ENCODE measurements around the gene RAB26. TPM values are rescaled to one million over a fixed set of nuclear protein-coding genes. Genes with fewer than 3 reads are reported as not detected.

Gene RAB26
- total and polyA plus RNA-seq, 2 donors from 2014 or later, result 1.5 to 3.0 TPM

Small RNAs within 50 kb of the gene (microRNA-seq; reads per million reads assigned to microRNA genes)
- gene MIR3180-5 (not detected), gene MIR4516 (not detected), gene MIR6511B1 (not detected)

Other genes starting within 250 kb of the RAB26 start
- 0.19 TPM for gene HS3ST6, start 230.2 kb upstream of the RAB26 start, total RNA-seq
- gene HS3ST6, start 230.2 kb upstream of the RAB26 start, polyA plus RNA-seq (ENCODE audit: insufficient read depth, low read depth, low replicate concordance), result 0.73 TPM
- 32.0 TPM for gene MSRB1, start 205.4 kb upstream of the RAB26 start, total RNA-seq
- gene MSRB1, start 205.4 kb upstream of the RAB26 start, polyA plus RNA-seq (ENCODE audit: insufficient read depth, low read depth, low replicate concordance), result 189 TPM
- not detected for gene RPL3L, start 193.9 kb upstream of the RAB26 start, total RNA-seq
- not detected for gene RPL3L, start 193.9 kb upstream of the RAB26 start, polyA plus RNA-seq (ENCODE audit: insufficient read depth, low read depth, low replicate concordance)
- gene NDUFB10, start 189.1 kb upstream of the RAB26 start, total RNA-seq, result 123 TPM
- 432 TPM for gene NDUFB10, start 189.1 kb upstream of the RAB26 start, polyA plus RNA-seq (ENCODE audit: insufficient read depth, low read depth, low replicate concordance)
- gene RPS2, start 183.8 kb upstream of the RAB26 start, total RNA-seq, result 1,550 TPM
- gene RPS2, start 183.8 kb upstream of the RAB26 start, polyA plus RNA-seq (ENCODE audit: insufficient read depth, low read depth, low replicate concordance), result 2,018 TPM
- gene RNF151, start 181.8 kb upstream of the RAB26 start, total RNA-seq, result not detected
- not detected for gene RNF151, start 181.8 kb upstream of the RAB26 start, polyA plus RNA-seq (ENCODE audit: insufficient read depth, low read depth, low replicate concordance)
- 33.3 TPM for gene TBL3, start 176.6 kb upstream of the RAB26 start, total RNA-seq
- 38.5 TPM for gene TBL3, start 176.6 kb upstream of the RAB26 start, polyA plus RNA-seq (ENCODE audit: insufficient read depth, low read depth, low replicate concordance)
- gene NOXO1, start 167.2 kb upstream of the RAB26 start, total RNA-seq, result 0.57 TPM
- gene NOXO1, start 167.2 kb upstream of the RAB26 start, polyA plus RNA-seq (ENCODE audit: insufficient read depth, low read depth, low replicate concordance), result 0.58 TPM
- gene GFER, start 164.4 kb upstream of the RAB26 start, total RNA-seq, result 25.0 TPM
- 45.6 TPM for gene GFER, start 164.4 kb upstream of the RAB26 start, polyA plus RNA-seq (ENCODE audit: insufficient read depth, low read depth, low replicate concordance)
- 2.2 TPM for gene SYNGR3, start 158.7 kb upstream of the RAB26 start, total RNA-seq
- 4.6 TPM for gene SYNGR3, start 158.7 kb upstream of the RAB26 start, polyA plus RNA-seq (ENCODE audit: insufficient read depth, low read depth, low replicate concordance)
- gene ZNF598, start 138.8 kb upstream of the RAB26 start, total RNA-seq, result 34.9 TPM
- 14.3 TPM for gene ZNF598, start 138.8 kb upstream of the RAB26 start, polyA plus RNA-seq (ENCODE audit: insufficient read depth, low read depth, low replicate concordance)
- not detected for gene NPW, start 128.8 kb upstream of the RAB26 start, total RNA-seq
- gene NPW, start 128.8 kb upstream of the RAB26 start, polyA plus RNA-seq (ENCODE audit: insufficient read depth, low read depth, low replicate concordance), result not detected
- 238 TPM for gene NHERF2, start 121.7 kb upstream of the RAB26 start, total RNA-seq
- 405 TPM for gene NHERF2, start 121.7 kb upstream of the RAB26 start, polyA plus RNA-seq (ENCODE audit: insufficient read depth, low read depth, low replicate concordance)
- gene NTHL1, start 100.8 kb upstream of the RAB26 start, total RNA-seq, result 15.3 TPM
- gene NTHL1, start 100.8 kb upstream of the RAB26 start, polyA plus RNA-seq (ENCODE audit: insufficient read depth, low read depth, low replicate concordance), result 36.0 TPM
- 151 TPM for gene TSC2, start 100.6 kb upstream of the RAB26 start, total RNA-seq
- 40.0 TPM for gene TSC2, start 100.6 kb upstream of the RAB26 start, polyA plus RNA-seq (ENCODE audit: insufficient read depth, low read depth, low replicate concordance)
- gene PKD1, start 12.7 kb upstream of the RAB26 start, total RNA-seq, result 88.3 TPM
- gene PKD1, start 12.7 kb upstream of the RAB26 start, polyA plus RNA-seq (ENCODE audit: insufficient read depth, low read depth, low replicate concordance), result 16.2 TPM
- 66.8 TPM for gene TRAF7, start 7.2 kb downstream of the RAB26 start, total RNA-seq
- 26.1 TPM for gene TRAF7, start 7.2 kb downstream of the RAB26 start, polyA plus RNA-seq (ENCODE audit: insufficient read depth, low read depth, low replicate concordance)
- gene CASKIN1, start 48.0 kb downstream of the RAB26 start, total RNA-seq, result 0.66 TPM
- gene CASKIN1, start 48.0 kb downstream of the RAB26 start, polyA plus RNA-seq (ENCODE audit: insufficient read depth, low read depth, low replicate concordance), result 0.30 TPM
- 34.0 TPM for gene MLST8, start 56.8 kb downstream of the RAB26 start, total RNA-seq
- 63.3 TPM for gene MLST8, start 56.8 kb downstream of the RAB26 start, polyA plus RNA-seq (ENCODE audit: insufficient read depth, low read depth, low replicate concordance)
- gene BRICD5, start 62.2 kb downstream of the RAB26 start, total RNA-seq, result 7.2 TPM
- 8.2 TPM for gene BRICD5, start 62.2 kb downstream of the RAB26 start, polyA plus RNA-seq (ENCODE audit: insufficient read depth, low read depth, low replicate concordance)
- 13.5 TPM for gene PGP, start 66.2 kb downstream of the RAB26 start, total RNA-seq
- 21.2 TPM for gene PGP, start 66.2 kb downstream of the RAB26 start, polyA plus RNA-seq (ENCODE audit: insufficient read depth, low read depth, low replicate concordance)
- gene E4F1, start 75.0 kb downstream of the RAB26 start, total RNA-seq, result 26.0 TPM
- 13.6 TPM for gene E4F1, start 75.0 kb downstream of the RAB26 start, polyA plus RNA-seq (ENCODE audit: insufficient read depth, low read depth, low replicate concordance)
- 0.88 TPM for gene DNASE1L2, start 87.8 kb downstream of the RAB26 start, total RNA-seq
- 0.88 TPM for gene DNASE1L2, start 87.8 kb downstream of the RAB26 start, polyA plus RNA-seq (ENCODE audit: insufficient read depth, low read depth, low replicate concordance)
- 98.1 TPM for gene ECI1, start 103.0 kb downstream of the RAB26 start, total RNA-seq
- gene ECI1, start 103.0 kb downstream of the RAB26 start, polyA plus RNA-seq (ENCODE audit: insufficient read depth, low read depth, low replicate concordance), result 233 TPM
- 134 TPM for gene RNPS1, start 119.5 kb downstream of the RAB26 start, total RNA-seq
- 102 TPM for gene RNPS1, start 119.5 kb downstream of the RAB26 start, polyA plus RNA-seq (ENCODE audit: insufficient read depth, low read depth, low replicate concordance)
- gene ABCA3, start 192.1 kb downstream of the RAB26 start, total RNA-seq, result 35.5 TPM
- gene ABCA3, start 192.1 kb downstream of the RAB26 start, polyA plus RNA-seq (ENCODE audit: insufficient read depth, low read depth, low replicate concordance), result 5.5 TPM